GM21528 (cell line): ENCODE measurements around the gene LITAFD.

Experiments
- ATAC-seq: cut with Tn5 transposase; IDR thresholded peaks from one replicate; pipeline ENCODE4 v1.9.1; 2021; ENCODE audit warnings: mild to moderate bottlenecking, moderate library complexity; ENCODE audit not compliant: unreplicated experiment, low FRiP score

Gene LITAFD

GRCh38 chr16:8890549-8890921 lies 8.4 kb downstream of the LITAFD start:
- ATAC-seq, result no peak

GRCh38 chr16:8892101-8892575 lies 10.0 kb downstream of the LITAFD start:
- ATAC-seq, result peak; percentile 21

GRCh38 chr16:8893426-8893825 lies 11.3 kb downstream of the LITAFD start:
- ATAC-seq, result no peak

- no peak for ATAC-seq
Measured at GRCh38 chr16:8893976-8894690, 12.0 kb downstream of the LITAFD start.

GRCh38 chr16:8894736-8895334 lies 12.7 kb downstream of the LITAFD start:
- no peak for ATAC-seq

- ATAC-seq, result no peak
Measured at GRCh38 chr16:8898660-8899318, 16.6 kb downstream of the LITAFD start.

GRCh38 chr16:8899709-8900317 lies 17.7 kb downstream of the LITAFD start:
- no peak for ATAC-seq

GRCh38 chr16:8900343-8900742 lies 18.2 kb downstream of the LITAFD start:
- ATAC-seq, result no peak

GRCh38 chr16:8901320-8901861 lies 19.2 kb downstream of the LITAFD start:
- ATAC-seq, result no peak

GRCh38 chr16:8903004-8903403 lies 20.9 kb downstream of the LITAFD start:
- ATAC-seq, result no peak

GRCh38 chr16:8904018-8904430 lies 21.9 kb downstream of the LITAFD start:
- no peak for ATAC-seq

GRCh38 chr16:8905168-8905762 lies 23.1 kb downstream of the LITAFD start:
- no peak for ATAC-seq

- ATAC-seq, result no peak
Measured at GRCh38 chr16:8905795-8906591, 23.8 kb downstream of the LITAFD start.

GRCh38 chr16:8907096-8907495 lies 24.9 kb downstream of the LITAFD start:
- ATAC-seq, result no peak

- ATAC-seq, result no peak
Measured at GRCh38 chr16:8908810-8909468, 26.8 kb downstream of the LITAFD start.

- ATAC-seq, result no peak
Measured at GRCh38 chr16:8910811-8911210, 28.7 kb downstream of the LITAFD start.

GRCh38 chr16:8912793-8913192 lies 30.6 kb downstream of the LITAFD start:
- ATAC-seq, result no peak

- no peak for ATAC-seq
Measured at GRCh38 chr16:8914098-8914497, 31.9 kb downstream of the LITAFD start.

- ATAC-seq, result no peak
Measured at GRCh38 chr16:8915722-8916301, 33.7 kb downstream of the LITAFD start.
